A549 (cell line): ENCODE results near the gene GABARAP. TPM values are rescaled to one million over a fixed set of nuclear protein-coding genes. Genes with fewer than 3 reads are reported as not detected.
A peak's percentile ranks its signal among the peaks of the same experiment; 100 is the strongest.

Experiments used
- ATAC-seq, 2 experiments: fragments of 200-7000 bp in 1 of 2; fragments of >200 bp in 1 of 2; cut with Nextera tagmentation in 1 of 2; cut with Tn5 transposase in 1 of 2; 3 replicates each; pipeline versions ENCODE4 v1.8.0 to v1.9.1; 2018 to 2020; ENCODE audit warnings: mild to moderate bottlenecking in 1 of 2, moderate library complexity in 1 of 2
- CTCF ChIA-PET: fragments of 300-600 bp; sonication (Branson Sonifier 250); formaldehyde crosslinking; extraction: SDS; loops from one replicate; lab custom pipeline; 2021; ENCODE audit warnings: antibody characterized with exemption, inconsistent platforms; lab: Yijun Ruan, JAX
- POLR2A ChIA-PET: fragments of 350-600 bp; formaldehyde crosslinking; extraction: SDS; loops from one replicate; lab custom pipeline; 2021; ENCODE audit warnings: antibody characterized with exemption, inconsistent platforms; lab: Yijun Ruan, JAX
- DNase-seq, 2 experiments: peaks; one replicate each; pipeline versions ENCODE4 v3.0.0 to v3.0.0-alpha.2; 2011 to 2016; ENCODE audit warnings: low read depth in 1 of 2, low spot score in 1 of 2
- FAIRE-seq: peaks from 2 replicates; lab custom pipeline; 2011; peaks lifted over from hg19 to GRCh38; lab: Jason Lieb, UNC
- H3K27ac ChIP-seq, 2 experiments: fragments of >200 bp; sonication (Bioruptor Twin); formaldehyde crosslinking; 3 replicates each; pipeline ENCODE4 v1.5.1; 2016 to 2017
- H3K4me1 ChIP-seq: fragments of >200 bp; sonication (Bioruptor Twin); formaldehyde crosslinking; 3 replicates; pipeline ENCODE4 v1.6.1; 2016
- H3K4me2 ChIP-seq: fragments of >200 bp; sonication (Bioruptor Twin); formaldehyde crosslinking; 3 replicates; pipeline ENCODE4 v1.6.1; 2016
- H3K4me3 ChIP-seq: fragments of >200 bp; sonication (Bioruptor Twin); formaldehyde crosslinking; 3 replicates; pipeline ENCODE4 v1.5.1; 2016
- H3K9me3 ChIP-seq: fragments of >200 bp; sonication (Bioruptor Twin); formaldehyde crosslinking; 3 replicates; pipeline ENCODE4 v1.6.1; 2016
- CEBPB ChIP-seq, 2 experiments: fragments of >200 bp in 1 of 2; sonication (Bioruptor Twin) in 1 of 2; formaldehyde crosslinking in 1 of 2; IDR thresholded peaks; 2 replicates each; pipeline ENCODE4 v1.6.1; 2012 to 2016
- CHD2 ChIP-seq: fragments of 150-350 bp; IDR thresholded peaks from 2 replicates; pipeline ENCODE4 v1.6.1; 2014; ENCODE audit warnings: low read length; ENCODE audit not compliant: partially characterized antibody
- CHD4 ChIP-seq: fragments of 200-600 bp; sonication (generic); IDR thresholded peaks from 2 replicates; pipeline ENCODE4 v1.6.1; 2016; ENCODE audit warnings: antibody characterized with exemption, mild to moderate bottlenecking, borderline replicate concordance
- EHF ChIP-seq: fragments of 250-450 bp; sonication (Bioruptor Pico); IDR thresholded peaks from 2 replicates; pipeline ENCODE4 v1.5.0; 2020; ENCODE audit warnings: mild to moderate bottlenecking
- EP300 ChIP-seq, 2 experiments: fragments of >200 bp; sonication (Bioruptor Twin); formaldehyde crosslinking; IDR thresholded peaks; 2 replicates in 1 of 2; 3 replicates in 1 of 2; pipeline ENCODE4 v1.6.1; 2016 to 2017
- HEYL ChIP-seq: fragments of 250-450 bp; sonication (Bioruptor Pico); IDR thresholded peaks from 2 replicates; pipeline ENCODE4 v1.8.0; 2021; ENCODE audit warnings: mild to moderate bottlenecking, moderate library complexity
- HMGXB4 ChIP-seq: fragments of 250-450 bp; sonication (Bioruptor Pico); IDR thresholded peaks from 2 replicates; pipeline ENCODE4 v1.5.0; 2021; ENCODE audit warnings: mild to moderate bottlenecking, moderate library complexity, borderline replicate concordance
- HOXA7 ChIP-seq: fragments of 250-450 bp; sonication (Bioruptor Pico); IDR thresholded peaks from 2 replicates; pipeline ENCODE4 v1.5.0; 2020; ENCODE audit warnings: mild to moderate bottlenecking, moderate library complexity
- JUNB ChIP-seq: fragments of >200 bp; sonication (Bioruptor Twin); formaldehyde crosslinking; IDR thresholded peaks from 2 replicates; pipeline ENCODE4 v1.6.1; 2016
- KDM5A ChIP-seq: fragments of 200-600 bp; sonication (generic); IDR thresholded peaks from 2 replicates; pipeline ENCODE4 v1.6.1; 2016; ENCODE audit warnings: antibody characterized with exemption, mild to moderate bottlenecking
- MAFK ChIP-seq: fragments of 450-650 bp; IDR thresholded peaks from 2 replicates; pipeline ENCODE4 v1.6.1; 2014; ENCODE audit not compliant: partially characterized antibody
- MAX ChIP-seq: IDR thresholded peaks from 2 replicates; pipeline ENCODE4 v1.6.1; 2012
- NFE2L2 ChIP-seq: fragments of 150-350 bp; conservative IDR thresholded peaks from 2 replicates; pipeline ENCODE4 v1.6.1; 2014; ENCODE audit warnings: low read length
- NR3C1 ChIP-seq: fragments of >200 bp; sonication (Bioruptor Twin); formaldehyde crosslinking; IDR thresholded peaks from 3 replicates; pipeline ENCODE4 v1.6.1; 2017
- RCOR1 ChIP-seq: fragments of 150-350 bp; IDR thresholded peaks from 2 replicates; pipeline ENCODE4 v1.6.1; 2014; ENCODE audit warnings: antibody characterized with exemption, low read length, low read depth
- REST ChIP-seq: fragments of 200-600 bp; sonication (generic); IDR thresholded peaks from 2 replicates; pipeline ENCODE4 v1.6.1; 2016; ENCODE audit warnings: antibody characterized with exemption, mild to moderate bottlenecking, moderate library complexity
- RFX5 ChIP-seq: fragments of 450-650 bp; IDR thresholded peaks from 2 replicates; pipeline ENCODE4 v1.7.1; 2014; ENCODE audit warnings: antibody characterized with exemption, mild to moderate bottlenecking, moderate library complexity
- RNF2 ChIP-seq: fragments of 200-600 bp; sonication (generic); IDR thresholded peaks from 2 replicates; pipeline ENCODE4 v1.6.1; 2016; ENCODE audit warnings: low read depth, mild to moderate bottlenecking, antibody characterized with exemption, moderate library complexity, borderline replicate concordance
- ZNF302 ChIP-seq: fragments of 250-450 bp; sonication (Bioruptor Pico); IDR thresholded peaks from 2 replicates; pipeline ENCODE4 v1.9.0; 2021; ENCODE audit warnings: inconsistent platforms, mild to moderate bottlenecking, moderate library complexity
- WGBS: methylation state at CpG from one replicate; pipeline ENCODE4 v1.1.6; 2017; ENCODE audit errors: missing lambda C conversion rate; 5-methylcytosine and 5-hydroxymethylcytosine counted together
- polyA plus RNA-seq, 4 experiments: library from polyadenylated mRNA; depleted of rRNA in 3 of 4; stranded (reverse); fragments of >200 nt; fragmentation: RNase III in 1 of 4; extraction: RNeasy Plus Mini Kit Qiagen cat#74134 plus additional on column Dnase treatment in 1 of 4; gene quantifications; 2 replicates in 3 of 4; 3 replicates in 1 of 4; pipeline ENCODE4 v1.2.3, GENCODE V29; 2011 to 2017
- TF ChIP-seq, protein P1 (sequence below): fragments of >200 bp; sonication (Bioruptor Twin); formaldehyde crosslinking; IDR thresholded peaks from 3 replicates; pipeline ENCODE4 v1.6.1; 2016
- TF ChIP-seq, protein P2 (sequence below): fragments of >200 bp; sonication (Bioruptor Twin); formaldehyde crosslinking; IDR thresholded peaks from 2 replicates; pipeline ENCODE4 v1.6.1; 2016
- TF ChIP-seq, protein P3 (sequence below): fragments of >200 bp; sonication (Bioruptor Twin); formaldehyde crosslinking; IDR thresholded peaks from 3 replicates; pipeline ENCODE4 v1.5.1; 2016
- TF ChIP-seq, protein P4 (sequence below): fragments of 250-450 bp; sonication (Bioruptor Pico); IDR thresholded peaks from 2 replicates; pipeline ENCODE4 v1.5.0; 2020; ENCODE audit warnings: low read depth, mild to moderate bottlenecking, moderate library complexity

The GABARAP gene
- polyA plus RNA-seq, 2 of the 4 experiments (the other 2 are of a cell fraction): 399 to 504 TPM

DNA sequence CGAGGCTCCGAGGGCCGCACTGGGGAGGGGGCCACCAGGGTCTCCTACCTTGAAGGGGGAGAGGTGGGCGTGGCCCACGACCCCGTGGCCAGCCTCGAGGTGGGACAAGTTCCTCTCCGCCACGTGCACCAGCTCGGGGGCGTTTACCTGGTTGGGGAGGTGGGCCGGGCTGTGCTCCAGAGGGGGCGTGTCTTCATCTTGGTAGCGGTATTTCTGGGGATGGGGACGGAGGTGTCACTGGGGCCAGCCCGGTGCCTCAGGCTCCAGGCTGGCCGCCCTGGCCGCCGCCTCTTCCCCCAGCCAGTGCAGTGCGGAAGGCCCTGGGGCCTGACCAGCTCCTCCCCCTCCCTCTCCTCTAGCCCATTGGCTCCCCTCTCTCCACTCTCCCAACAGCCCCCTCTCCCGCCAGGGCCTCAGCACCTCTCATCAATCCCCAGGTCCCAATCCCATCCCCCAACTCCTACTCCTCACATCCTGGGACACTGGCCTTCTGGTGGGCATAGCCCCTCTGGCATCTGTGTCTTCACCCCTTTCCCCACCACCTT, 34.1 kb downstream of the GABARAP start (continued):
- TF ChIP-seq HEYL (CRISPR knock-in tag) (no peak), MAX (no peak)

- FAIRE-seq: no peak
- TF ChIP-seq NR3C1 (no peak), REST (no peak), RCOR1 (no peak), CHD4 (no peak), EHF (CRISPR knock-in tag) (no peak), MAFK (no peak), CHD2 (no peak), RNF2 (no peak)
- TF ChIP-seq, protein P1, sequence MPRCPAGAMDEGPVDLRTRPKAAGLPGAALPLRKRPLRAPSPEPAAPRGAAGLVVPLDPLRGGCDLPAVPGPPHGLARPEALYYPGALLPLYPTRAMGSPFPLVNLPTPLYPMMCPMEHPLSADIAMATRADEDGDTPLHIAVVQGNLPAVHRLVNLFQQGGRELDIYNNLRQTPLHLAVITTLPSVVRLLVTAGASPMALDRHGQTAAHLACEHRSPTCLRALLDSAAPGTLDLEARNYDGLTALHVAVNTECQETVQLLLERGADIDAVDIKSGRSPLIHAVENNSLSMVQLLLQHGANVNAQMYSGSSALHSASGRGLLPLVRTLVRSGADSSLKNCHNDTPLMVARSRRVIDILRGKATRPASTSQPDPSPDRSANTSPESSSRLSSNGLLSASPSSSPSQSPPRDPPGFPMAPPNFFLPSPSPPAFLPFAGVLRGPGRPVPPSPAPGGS: no peak
- TF ChIP-seq, all 56 proteins: peak for 0
- no peak overlapping the region for H3K4me3 ChIP-seq
- DNase-seq (no peak), ATAC-seq (no peak)
- ChIA-PET POLR2A (no interaction called here), CTCF (interaction anchor here (0.6 to 5.3 kb wide), 5 partner anchors 20 to 155 kb away, joined by 3 to 20 read pairs (median 5); no protein-coding TSS in a partner anchor)
- H3K4me1 ChIP-seq: peaks cover 12% of the 10 kb centered on the region
- H3K9me3 ChIP-seq: no peaks in the 10 kb centered on the region
- 87% methylated on average over 21 of the region's 24 CpGs for WGBS
- no peak overlapping the region for H3K27ac ChIP-seq
- H3K4me2 ChIP-seq: no peak overlapping the region
Observed at GRCh38 chr17:7207120-7208001, 34.9 kb downstream of the GABARAP start.

DNA sequence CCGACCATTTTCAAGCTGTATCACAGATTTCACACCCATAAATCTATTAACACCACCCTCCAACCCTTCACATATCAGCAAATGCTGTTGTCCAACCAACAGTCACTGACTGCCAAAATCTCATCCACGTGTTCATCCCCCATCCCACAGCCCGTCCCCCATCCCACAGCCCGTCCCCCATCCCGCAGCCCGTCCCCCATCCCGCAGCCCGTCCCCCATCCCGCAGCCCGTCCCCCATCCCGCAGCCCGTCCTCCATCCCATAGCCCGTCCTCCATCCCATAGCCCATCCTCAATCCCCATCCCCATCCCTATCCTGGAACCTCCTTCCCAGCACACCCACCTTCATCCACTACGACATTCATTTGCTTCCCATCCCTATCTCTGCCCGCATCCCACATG, 36.7 kb downstream of the GABARAP start:
- ChIA-PET POLR2A (no interaction called here), CTCF (interaction anchor here (0.8 to 5.3 kb wide), 5 partner anchors 9 to 159 kb away, joined by 3 to 20 read pairs (median 5); partner anchors contain the start of gene ASGR1)
- H3K27ac ChIP-seq: peak overlapping the region; percentile 82 to 85
- FAIRE-seq: no peak
- H3K4me2 ChIP-seq: peak overlapping the region; percentile 84
- H3K9me3 ChIP-seq: no peaks in the 10 kb centered on the region
- no peak for ATAC-seq
- WGBS: 78% methylated on average over 7 of the region's 15 CpGs
- DNase-seq: no peak
- H3K4me3 ChIP-seq: peak overlapping the region; percentile 52
- H3K4me1 ChIP-seq: peaks cover 12% of the 10 kb centered on the region
- TF ChIP-seq, protein P2, sequence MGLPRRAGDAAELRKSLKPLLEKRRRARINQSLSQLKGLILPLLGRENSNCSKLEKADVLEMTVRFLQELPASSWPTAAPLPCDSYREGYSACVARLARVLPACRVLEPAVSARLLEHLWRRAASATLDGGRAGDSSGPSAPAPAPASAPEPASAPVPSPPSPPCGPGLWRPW: no peak
- no peak for TF ChIP-seq HOXA7 (CRISPR knock-in tag)
- no peak for TF ChIP-seq MAX
- no peak for TF ChIP-seq CEBPB (IDR thresholded peaks at IDR 0.05)
- no peak for TF ChIP-seq EP300 (IDR thresholded peaks at IDR 0.05)
- TF ChIP-seq KDM5A: no peak
- no peak for TF ChIP-seq ZNF302
- TF ChIP-seq RNF2: no peak
- no peak for TF ChIP-seq NFE2L2
- no peak for TF ChIP-seq JUNB
- TF ChIP-seq, protein P3, sequence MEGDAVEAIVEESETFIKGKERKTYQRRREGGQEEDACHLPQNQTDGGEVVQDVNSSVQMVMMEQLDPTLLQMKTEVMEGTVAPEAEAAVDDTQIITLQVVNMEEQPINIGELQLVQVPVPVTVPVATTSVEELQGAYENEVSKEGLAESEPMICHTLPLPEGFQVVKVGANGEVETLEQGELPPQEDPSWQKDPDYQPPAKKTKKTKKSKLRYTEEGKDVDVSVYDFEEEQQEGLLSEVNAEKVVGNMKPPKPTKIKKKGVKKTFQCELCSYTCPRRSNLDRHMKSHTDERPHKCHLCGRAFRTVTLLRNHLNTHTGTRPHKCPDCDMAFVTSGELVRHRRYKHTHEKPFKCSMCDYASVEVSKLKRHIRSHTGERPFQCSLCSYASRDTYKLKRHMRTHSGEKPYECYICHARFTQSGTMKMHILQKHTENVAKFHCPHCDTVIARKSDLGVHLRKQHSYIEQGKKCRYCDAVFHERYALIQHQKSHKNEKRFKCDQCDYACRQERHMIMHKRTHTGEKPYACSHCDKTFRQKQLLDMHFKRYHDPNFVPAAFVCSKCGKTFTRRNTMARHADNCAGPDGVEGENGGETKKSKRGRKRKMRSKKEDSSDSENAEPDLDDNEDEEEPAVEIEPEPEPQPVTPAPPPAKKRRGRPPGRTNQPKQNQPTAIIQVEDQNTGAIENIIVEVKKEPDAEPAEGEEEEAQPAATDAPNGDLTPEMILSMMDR: no peak
- TF ChIP-seq, protein P4, sequence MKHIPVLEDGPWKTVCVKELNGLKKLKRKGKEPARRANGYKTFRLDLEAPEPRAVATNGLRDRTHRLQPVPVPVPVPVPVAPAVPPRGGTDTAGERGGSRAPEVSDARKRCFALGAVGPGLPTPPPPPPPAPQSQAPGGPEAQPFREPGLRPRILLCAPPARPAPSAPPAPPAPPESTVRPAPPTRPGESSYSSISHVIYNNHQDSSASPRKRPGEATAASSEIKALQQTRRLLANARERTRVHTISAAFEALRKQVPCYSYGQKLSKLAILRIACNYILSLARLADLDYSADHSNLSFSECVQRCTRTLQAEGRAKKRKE (CRISPR knock-in tag): no peak
- TF ChIP-seq RFX5: no peak
- no peak for TF ChIP-seq HMGXB4 (CRISPR knock-in tag)
